ENCODE measurements around the gene ARHGEF28. TPM values are rescaled to one million over a fixed set of nuclear protein-coding genes. Genes with fewer than 3 reads are reported as not detected.

ARHGEF28 gene
- total RNA-seq, 4 donors from 2014 or later: 30.9 to 54.7 (median 36.2) TPM

DNA sequence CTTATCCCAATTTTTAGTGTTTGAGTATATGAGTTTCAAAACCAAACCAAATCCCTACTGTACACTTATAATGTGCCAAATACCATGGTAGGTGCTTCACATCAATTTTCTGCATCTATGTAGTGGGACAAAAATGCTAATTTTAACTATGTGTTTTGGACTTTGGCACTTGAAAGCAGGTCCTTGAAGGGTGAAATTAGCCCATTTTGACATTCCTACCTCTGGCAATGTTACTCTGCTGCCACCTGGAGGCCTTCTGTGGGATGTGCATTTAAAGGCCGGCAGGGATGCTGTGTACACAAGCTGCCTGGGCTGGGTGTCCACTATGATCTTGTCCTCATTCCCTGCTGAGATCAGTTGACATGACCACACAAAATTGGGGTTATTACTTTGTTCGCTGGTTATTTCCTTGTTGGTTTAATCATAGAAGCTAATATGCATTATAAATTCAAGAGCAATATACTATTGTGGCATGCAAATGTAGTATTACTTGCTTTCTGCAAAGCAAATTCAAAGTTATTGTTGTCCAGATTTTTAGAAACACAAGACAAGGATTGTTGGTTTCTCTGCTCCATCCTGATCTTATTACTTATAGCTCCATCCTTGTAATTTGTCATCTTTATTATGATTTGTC is 166.8 kb downstream of the ARHGEF28 start:
- intact Hi-C loops (cut with DNase I; ENCODE audit: low total_unique reads): no loop called here
- peak; percentile 74 to 93 for DNase-seq (ENCODE audit: low spot score in 2 of 2)
- WGBS, 2 donors: 0% methylated on average over 2 of the region's 2 CpGs
- no peak for TF ChIP-seq POLR2A (IDR thresholded peaks at IDR 0.05)
- TF ChIP-seq, protein P1, sequence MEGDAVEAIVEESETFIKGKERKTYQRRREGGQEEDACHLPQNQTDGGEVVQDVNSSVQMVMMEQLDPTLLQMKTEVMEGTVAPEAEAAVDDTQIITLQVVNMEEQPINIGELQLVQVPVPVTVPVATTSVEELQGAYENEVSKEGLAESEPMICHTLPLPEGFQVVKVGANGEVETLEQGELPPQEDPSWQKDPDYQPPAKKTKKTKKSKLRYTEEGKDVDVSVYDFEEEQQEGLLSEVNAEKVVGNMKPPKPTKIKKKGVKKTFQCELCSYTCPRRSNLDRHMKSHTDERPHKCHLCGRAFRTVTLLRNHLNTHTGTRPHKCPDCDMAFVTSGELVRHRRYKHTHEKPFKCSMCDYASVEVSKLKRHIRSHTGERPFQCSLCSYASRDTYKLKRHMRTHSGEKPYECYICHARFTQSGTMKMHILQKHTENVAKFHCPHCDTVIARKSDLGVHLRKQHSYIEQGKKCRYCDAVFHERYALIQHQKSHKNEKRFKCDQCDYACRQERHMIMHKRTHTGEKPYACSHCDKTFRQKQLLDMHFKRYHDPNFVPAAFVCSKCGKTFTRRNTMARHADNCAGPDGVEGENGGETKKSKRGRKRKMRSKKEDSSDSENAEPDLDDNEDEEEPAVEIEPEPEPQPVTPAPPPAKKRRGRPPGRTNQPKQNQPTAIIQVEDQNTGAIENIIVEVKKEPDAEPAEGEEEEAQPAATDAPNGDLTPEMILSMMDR (IDR thresholded peaks at IDR 0.05): peak in 1 of 3 donors; percentile 64
- no peak overlapping the region for H3K4me3 ChIP-seq (ENCODE audit: low read depth, poor library complexity, severe bottlenecking)

DNA sequence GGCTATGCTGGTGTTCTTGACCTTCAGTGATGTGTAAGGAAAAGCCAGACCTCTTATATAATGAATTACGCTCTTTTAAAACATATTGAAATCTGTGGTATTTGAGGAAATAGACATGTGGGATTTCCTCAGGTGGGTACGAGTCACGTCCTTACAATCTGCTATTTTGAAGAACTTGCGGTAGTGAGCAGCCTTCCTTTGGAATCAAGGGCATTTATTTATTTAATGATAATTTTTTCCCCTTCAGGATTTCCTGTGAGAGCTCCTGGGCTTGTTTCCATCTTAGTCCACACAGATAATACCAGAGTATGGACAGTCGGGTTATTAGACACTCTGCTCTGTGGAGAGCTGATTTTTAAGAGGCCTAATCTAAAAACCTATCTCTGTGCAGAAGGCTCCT is 167.9 kb downstream of the ARHGEF28 start:
- TF ChIP-seq, protein P1 (IDR thresholded peaks at IDR 0.05): no peak
- TF ChIP-seq POLR2A (IDR thresholded peaks at IDR 0.05): no peak
- intact Hi-C loops (cut with DNase I; ENCODE audit: low total_unique reads): no loop called here
- WGBS, 2 donors: 81 to 83% methylated on average over 5 of the region's 5 CpGs
- DNase-seq (ENCODE audit: low spot score in 2 of 2): no peak
- H3K4me3 ChIP-seq (ENCODE audit: low read depth, poor library complexity, severe bottlenecking): no peak overlapping the region

DNA sequence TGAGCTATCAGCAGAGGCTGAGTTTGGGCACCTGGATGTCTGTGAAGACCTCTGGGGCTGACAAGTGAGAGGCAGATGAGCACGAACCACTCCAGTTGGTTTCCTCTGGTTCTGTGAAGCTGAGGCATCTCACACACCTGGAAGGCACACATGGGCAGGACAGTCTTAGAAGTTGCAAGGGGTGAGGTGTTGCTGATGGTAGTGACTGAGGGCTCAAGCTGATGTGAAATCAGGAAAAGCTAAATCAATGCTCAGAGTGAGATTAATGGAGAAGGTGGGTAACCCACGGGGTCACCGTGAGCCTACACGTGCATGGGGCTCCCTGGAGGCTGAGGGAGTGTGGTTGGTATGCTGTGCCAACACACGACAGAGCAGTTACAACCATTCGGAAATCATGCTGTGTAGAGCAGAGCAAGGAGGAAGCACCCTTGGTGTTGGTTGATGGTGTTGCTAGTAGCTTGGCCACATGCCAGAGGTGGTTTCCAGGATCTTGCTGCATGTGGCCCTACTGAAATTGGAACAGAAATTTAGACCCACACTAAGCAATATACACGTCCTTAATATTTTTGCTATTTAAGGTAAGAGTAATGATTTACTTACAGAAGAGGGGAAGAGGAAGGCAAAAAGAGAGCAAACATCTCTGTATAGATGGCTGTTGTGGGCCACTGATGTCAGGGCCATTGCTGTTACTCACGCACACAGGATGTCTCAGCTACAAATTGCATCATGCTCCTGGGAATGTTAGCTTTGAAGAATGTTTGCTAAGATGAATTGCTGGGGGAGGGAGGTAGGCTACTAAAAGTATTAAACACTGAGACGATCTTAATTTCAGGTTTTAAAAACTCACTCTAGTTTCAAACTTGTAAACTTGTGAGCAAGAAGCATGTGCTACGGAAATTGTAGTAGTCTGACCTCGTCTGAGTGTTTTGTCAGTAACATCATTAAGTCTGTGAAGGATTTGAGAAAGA is 170.5 kb downstream of the ARHGEF28 start:
- DNase-seq (ENCODE audit: low spot score in 2 of 2): peak in 1 of 2 donors; percentile 35
- intact Hi-C loops (cut with DNase I; ENCODE audit: low total_unique reads): loop anchor here (5.0 kb wide), 1 partner anchor 209 kb away; no protein-coding TSS in a partner anchor
- TF ChIP-seq, protein P1 (IDR thresholded peaks at IDR 0.05): no peak
- TF ChIP-seq POLR2A (IDR thresholded peaks at IDR 0.05): no peak
- H3K4me3 ChIP-seq (ENCODE audit: low read depth, poor library complexity, severe bottlenecking): no peak overlapping the region
- WGBS, 2 donors: 48 to 50% methylated on average over 11 of the region's 11 CpGs

DNA sequence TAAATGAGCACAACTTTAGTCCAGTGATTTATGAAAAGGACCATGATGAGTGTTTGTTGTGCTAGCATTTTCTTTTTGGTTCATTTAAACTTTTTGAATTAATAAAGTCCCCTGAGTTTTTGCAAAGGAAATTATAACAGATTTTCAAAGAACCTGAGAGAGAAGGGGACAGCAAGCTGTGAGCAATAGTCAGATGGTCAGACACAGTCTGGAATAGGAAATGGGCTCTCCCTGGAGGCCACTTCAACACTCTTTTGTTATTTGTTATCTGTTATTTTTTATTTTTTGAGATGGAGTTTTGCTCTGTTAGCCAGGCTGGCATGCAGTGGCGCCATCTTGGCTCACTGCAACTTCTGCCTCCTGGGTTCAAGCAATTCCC is 171.1 kb downstream of the ARHGEF28 start:
- H3K4me3 ChIP-seq (ENCODE audit: low read depth, poor library complexity, severe bottlenecking): no peak overlapping the region
- no peak for DNase-seq (ENCODE audit: low spot score in 2 of 2)
- WGBS, 2 donors: 83 to 95% methylated on average over 1 of the region's 1 CpG
- TF ChIP-seq POLR2A (IDR thresholded peaks at IDR 0.05): no peak
- TF ChIP-seq, protein P1 (IDR thresholded peaks at IDR 0.05): no peak
- intact Hi-C loops (cut with DNase I; ENCODE audit: low total_unique reads): loop anchor here (5.0 kb wide), 1 partner anchor 210 kb away; no protein-coding TSS in a partner anchor

DNA sequence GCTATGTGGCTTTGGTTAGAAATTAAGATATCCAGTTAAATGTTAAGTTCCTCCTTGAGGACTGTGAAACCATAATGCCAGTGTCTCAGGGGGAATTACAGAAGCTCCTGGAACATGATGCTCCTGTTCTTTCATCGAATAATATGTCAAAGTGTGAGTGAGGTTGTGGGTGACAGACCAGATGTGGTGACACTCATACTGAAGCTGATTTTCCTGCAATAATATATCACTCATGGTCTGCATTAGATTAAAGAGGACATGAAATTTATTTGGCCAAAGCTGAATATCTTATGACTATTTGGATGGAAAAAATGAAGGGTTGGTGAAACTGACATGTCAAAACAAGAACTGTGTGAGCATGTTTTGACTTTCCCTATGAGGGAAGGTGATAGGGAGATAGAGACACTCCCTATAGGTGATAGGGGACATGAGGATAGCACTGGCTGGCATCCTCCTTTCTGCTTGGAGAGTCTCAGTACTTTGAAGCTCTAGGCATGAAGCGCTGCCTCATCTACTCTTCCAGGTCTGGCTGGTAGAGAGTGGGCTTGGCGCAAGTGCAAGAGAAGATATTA is 173.5 kb downstream of the ARHGEF28 start:
- TF ChIP-seq, protein P1 (IDR thresholded peaks at IDR 0.05): no peak
- TF ChIP-seq POLR2A (IDR thresholded peaks at IDR 0.05): no peak
- 53 to 58% methylated on average over 3 of the region's 3 CpGs for WGBS, 2 donors
- intact Hi-C loops (cut with DNase I; ENCODE audit: low total_unique reads): loop anchor here (5.0 kb wide), 1 partner anchor 212 kb away; no protein-coding TSS in a partner anchor
- no peak for DNase-seq (ENCODE audit: low spot score in 2 of 2)
- H3K4me3 ChIP-seq (ENCODE audit: low read depth, poor library complexity, severe bottlenecking): no peak overlapping the region
